Activated naive CD4-positive, alpha-beta T cell treated with anti-CD3 and anti-CD28 coated beads, Interleukin-2, amount 10 ng/mL, durations not matched to agents 7 days and 5 days (primary cell): Measurements from ENCODE around the gene POLG2.
"Not testable (repeated sequence)": the region's sequence is repeated elsewhere in the genome, so short reads cannot be mapped to it uniquely, and the experiment has no call there.

Experiments
- CTCF ChIA-PET: fragments of 350-600 bp; sonication (Branson Sonifier 250); formaldehyde crosslinking; loops from one replicate; lab custom pipeline; 2021; ENCODE audit warnings: antibody characterized with exemption; lab: Charles Lee
- DNase-seq: peaks from one replicate; pipeline ENCODE4 v3.0.0-alpha.2; 2020
- H3K27ac Mint-ChIP-seq: one replicate; pipeline ENCODE4 v1.8.0; 2021; ENCODE audit warnings: mild to moderate bottlenecking, moderate library complexity, mixed read lengths
- H3K27me3 Mint-ChIP-seq: one replicate; pipeline ENCODE4 v1.8.0; 2021; ENCODE audit warnings: mild to moderate bottlenecking, mixed read lengths
- H3K36me3 Mint-ChIP-seq: one replicate; pipeline ENCODE4 v1.8.0; 2021; ENCODE audit warnings: mixed read lengths
- H3K4me1 Mint-ChIP-seq: one replicate; pipeline ENCODE4 v1.8.0; 2021; ENCODE audit warnings: mixed read lengths
- H3K4me3 Mint-ChIP-seq: one replicate; pipeline ENCODE4 v1.8.0; 2021; ENCODE audit warnings: mild to moderate bottlenecking, moderate library complexity, mixed read lengths
- H3K9me3 Mint-ChIP-seq: one replicate; pipeline ENCODE4 v1.8.0; 2021; ENCODE audit warnings: mixed read lengths

Gene POLG2

GRCh38 chr17:64431534-64431933 lies 65.3 kb downstream of the POLG2 start:
- no peak for DNase-seq
- no peaks in the 10 kb centered on the region for H3K36me3 Mint-ChIP-seq
- H3K9me3 Mint-ChIP-seq = peaks cover 4% of the 10 kb centered on the region
- peaks cover 24% of the 10 kb centered on the region for H3K27me3 Mint-ChIP-seq
- no peak overlapping the region for H3K27ac Mint-ChIP-seq
- no peaks in the 10 kb centered on the region for H3K4me1 Mint-ChIP-seq
- no peak overlapping the region for H3K4me3 Mint-ChIP-seq
- CTCF ChIA-PET = interaction anchor here (4.6 kb wide), 1 partner anchor 12 kb away, joined by 22 read pairs; no protein-coding TSS in a partner anchor

- not testable (repeated sequence) for H3K27ac Mint-ChIP-seq, H3K4me3 Mint-ChIP-seq, H3K4me1 Mint-ChIP-seq, DNase-seq, H3K9me3 Mint-ChIP-seq, H3K36me3 Mint-ChIP-seq
- CTCF ChIA-PET = interaction anchor here (2.1 to 4.6 kb wide), 2 partner anchors 10 to 61 kb away, joined by 12 to 22 read pairs; no protein-coding TSS in a partner anchor
- peaks cover 38% of the 10 kb centered on the region for H3K27me3 Mint-ChIP-seq
Measured at GRCh38 chr17:64430036-64430435, 66.8 kb downstream of the POLG2 start.

- H3K27me3 Mint-ChIP-seq = peaks cover 45% of the 10 kb centered on the region
- H3K9me3 Mint-ChIP-seq = no peaks in the 10 kb centered on the region
- H3K4me1 Mint-ChIP-seq = peaks cover 3% of the 10 kb centered on the region
- no peak for DNase-seq
- no peak overlapping the region for H3K27ac Mint-ChIP-seq
- no peak overlapping the region for H3K4me3 Mint-ChIP-seq
- CTCF ChIA-PET = interaction anchor here (0.6 to 4.6 kb wide), 3 partner anchors 8 to 68 kb away, joined by 3 to 22 read pairs (median 12); partner anchors contain the start of gene POLG2
- H3K36me3 Mint-ChIP-seq = no peaks in the 10 kb centered on the region
Measured at GRCh38 chr17:64428406-64428805, 68.4 kb downstream of the POLG2 start.
